Thyroid gland (tissue), 4 donors: ENCODE results near the gene RIMBP2. TPM values are rescaled to one million over a fixed set of nuclear protein-coding genes. Genes with fewer than 3 reads are reported as not detected.

Source experiments
- DNase-seq, 2 donors: peaks; one replicate each; pipeline ENCODE4 v3.0.0-alpha.2; 2019
- H3K27ac ChIP-seq, 3 donors: fragments of 200-600 bp; sonication (generic); 1 replicate in 2 of 3; 2 replicates in 1 of 3; pipeline ENCODE4 v1.5.1; 2016 to 2019; ENCODE audit warnings: mild to moderate bottlenecking in 1 of 3, moderate library complexity in 1 of 3
- H3K27me3 ChIP-seq: fragments of 200-600 bp; sonication (generic); one replicate; pipeline ENCODE4 v1.5.1; 2019
- H3K36me3 ChIP-seq, 2 donors: fragments of 200-600 bp; sonication (generic); one replicate each; pipeline ENCODE4 v1.5.1; 2016 to 2019
- H3K4me1 ChIP-seq, 2 donors: fragments of 200-600 bp; sonication (generic); one replicate each; pipeline ENCODE4 v1.5.1; 2017 to 2019
- H3K4me3 ChIP-seq, 3 donors: fragments of 200-600 bp; sonication (generic); replicated peaks in 1 of 3; 1 replicate in 2 of 3; 2 replicates in 1 of 3; pipeline ENCODE4 v1.5.1; 2016; ENCODE audit warnings: mild to moderate bottlenecking in 1 of 3
- H3K9me3 ChIP-seq: fragments of 200-600 bp; sonication (generic); one replicate; pipeline ENCODE4 v1.5.1; 2017
- POLR2A ChIP-seq, 2 donors: fragments of 450-650 bp; IDR thresholded peaks; one replicate each; pipeline ENCODE4 v1.6.1; 2017; ENCODE audit warnings: antibody characterized with exemption in 2 of 2, mild to moderate bottlenecking in 2 of 2, moderate library complexity in 1 of 2
- WGBS, 2 donors: methylation state at CpG; one replicate each; pipeline ENCODE4 v1.1.5; 2017; 5-methylcytosine and 5-hydroxymethylcytosine counted together
- intact Hi-C: fragments of 100-400 bp; cut with DNase I; formaldehyde crosslinking; loops from one replicate; pipeline ENCODE4 v1.15.1; 2023
- total RNA-seq, 4 donors: library from RNA; depleted of rRNA; stranded (reverse); fragments of >200 nt; gene quantifications; one replicate each; pipeline ENCODE4 v1.2.3, GENCODE V29; 2016
- TF ChIP-seq, protein P1 (sequence below), 6 experiments: fragments of 200-600 bp in 3 of 6; fragments of 450-650 bp in 3 of 6; sonication (generic) in 3 of 6; IDR thresholded peaks; one replicate each; pipeline ENCODE4 v1.5.1; 2016 to 2019; ENCODE audit warnings: antibody characterized with exemption in 6 of 6, mild to moderate bottlenecking in 2 of 6, inconsistent platforms in 1 of 6, moderate library complexity in 1 of 6

RIMBP2 gene
- total RNA-seq, 4 donors from 2014 or later: 0.11 to 2.2 (median 0.63) TPM

- 79 to 81% methylated on average over 23 of the region's 23 CpGs for WGBS, 2 donors
- no peak for TF ChIP-seq POLR2A (IDR thresholded peaks at IDR 0.05)
- TF ChIP-seq, protein P1, sequence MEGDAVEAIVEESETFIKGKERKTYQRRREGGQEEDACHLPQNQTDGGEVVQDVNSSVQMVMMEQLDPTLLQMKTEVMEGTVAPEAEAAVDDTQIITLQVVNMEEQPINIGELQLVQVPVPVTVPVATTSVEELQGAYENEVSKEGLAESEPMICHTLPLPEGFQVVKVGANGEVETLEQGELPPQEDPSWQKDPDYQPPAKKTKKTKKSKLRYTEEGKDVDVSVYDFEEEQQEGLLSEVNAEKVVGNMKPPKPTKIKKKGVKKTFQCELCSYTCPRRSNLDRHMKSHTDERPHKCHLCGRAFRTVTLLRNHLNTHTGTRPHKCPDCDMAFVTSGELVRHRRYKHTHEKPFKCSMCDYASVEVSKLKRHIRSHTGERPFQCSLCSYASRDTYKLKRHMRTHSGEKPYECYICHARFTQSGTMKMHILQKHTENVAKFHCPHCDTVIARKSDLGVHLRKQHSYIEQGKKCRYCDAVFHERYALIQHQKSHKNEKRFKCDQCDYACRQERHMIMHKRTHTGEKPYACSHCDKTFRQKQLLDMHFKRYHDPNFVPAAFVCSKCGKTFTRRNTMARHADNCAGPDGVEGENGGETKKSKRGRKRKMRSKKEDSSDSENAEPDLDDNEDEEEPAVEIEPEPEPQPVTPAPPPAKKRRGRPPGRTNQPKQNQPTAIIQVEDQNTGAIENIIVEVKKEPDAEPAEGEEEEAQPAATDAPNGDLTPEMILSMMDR (IDR thresholded peaks at IDR 0.05): no peak
- Histone ChIP-seq H3K27ac (no peak overlapping the region), H3K9me3 (no peaks in the 10 kb centered on the region), H3K36me3 (no peaks in the 10 kb centered on the region), H3K4me1 (no peaks in the 10 kb centered on the region), H3K4me3 (no peak overlapping the region), H3K27me3 (no peaks in the 10 kb centered on the region)
- DNase-seq: no peak
- intact Hi-C loops: no loop called here
These were observed 38.0 kb downstream of the RIMBP2 start for GRCh38 chr12:130677957-130678558.

DNA sequence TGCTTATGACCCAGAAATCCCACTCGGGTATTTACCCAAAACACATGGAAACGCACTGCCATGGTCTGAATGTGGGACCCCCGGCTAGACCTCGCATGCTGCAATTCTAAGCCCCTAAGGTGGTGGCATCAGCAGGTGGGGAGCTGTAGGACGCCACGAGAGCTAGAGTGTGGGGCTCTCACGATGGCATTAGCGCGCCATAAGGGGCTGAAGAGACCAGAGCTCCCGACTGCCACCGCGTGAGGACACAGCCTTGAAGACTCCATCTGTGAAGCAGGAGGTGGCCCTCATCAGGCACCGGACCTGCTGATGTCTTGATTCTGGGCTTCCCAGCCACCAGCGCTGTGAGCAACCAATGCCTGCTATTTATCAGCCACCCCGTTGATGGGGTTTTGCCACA lies 40.3 kb downstream of the RIMBP2 start:
- Histone ChIP-seq H3K36me3 (no peaks in the 10 kb centered on the region), H3K9me3 (no peaks in the 10 kb centered on the region), H3K4me3 (no peak overlapping the region), H3K27ac (no peak overlapping the region), H3K4me1 (no peaks in the 10 kb centered on the region), H3K27me3 (no peaks in the 10 kb centered on the region)
- intact Hi-C loops: no loop called here
- no peak for DNase-seq
- TF ChIP-seq POLR2A (IDR thresholded peaks at IDR 0.05): no peak
- TF ChIP-seq, protein P1 (IDR thresholded peaks at IDR 0.05): no peak
- 96 to 99% methylated on average over 15 of the region's 15 CpGs for WGBS, 2 donors

- Histone ChIP-seq H3K36me3 (no peaks in the 10 kb centered on the region), H3K27ac (no peak overlapping the region), H3K9me3 (no peaks in the 10 kb centered on the region), H3K4me1 (no peaks in the 10 kb centered on the region), H3K4me3 (no peak overlapping the region), H3K27me3 (no peaks in the 10 kb centered on the region)
- no peak for TF ChIP-seq POLR2A (IDR thresholded peaks at IDR 0.05)
- TF ChIP-seq, protein P1 (IDR thresholded peaks at IDR 0.05): no peak
- WGBS, 2 donors: 90 to 97% methylated on average over 16 of the region's 16 CpGs
- intact Hi-C loops: no loop called here
- DNase-seq: no peak
These were observed 41.0 kb downstream of the RIMBP2 start for GRCh38 chr12:130675121-130675520.

- no peak for DNase-seq
- H3K27ac ChIP-seq: no peak overlapping the region
- WGBS, 2 donors: 90 to 92% methylated on average over 24 of the region's 24 CpGs
- H3K27me3 ChIP-seq: no peaks in the 10 kb centered on the region
- no peak overlapping the region for H3K4me3 ChIP-seq
- no peaks in the 10 kb centered on the region for H3K4me1 ChIP-seq
- TF ChIP-seq, protein P1 (IDR thresholded peaks at IDR 0.05): no peak
- no peak for TF ChIP-seq POLR2A (IDR thresholded peaks at IDR 0.05)
- no peaks in the 10 kb centered on the region for H3K9me3 ChIP-seq
- intact Hi-C loops: no loop called here
- H3K36me3 ChIP-seq: no peaks in the 10 kb centered on the region
These were observed 41.4 kb downstream of the RIMBP2 start for GRCh38 chr12:130674676-130675075.

DNA sequence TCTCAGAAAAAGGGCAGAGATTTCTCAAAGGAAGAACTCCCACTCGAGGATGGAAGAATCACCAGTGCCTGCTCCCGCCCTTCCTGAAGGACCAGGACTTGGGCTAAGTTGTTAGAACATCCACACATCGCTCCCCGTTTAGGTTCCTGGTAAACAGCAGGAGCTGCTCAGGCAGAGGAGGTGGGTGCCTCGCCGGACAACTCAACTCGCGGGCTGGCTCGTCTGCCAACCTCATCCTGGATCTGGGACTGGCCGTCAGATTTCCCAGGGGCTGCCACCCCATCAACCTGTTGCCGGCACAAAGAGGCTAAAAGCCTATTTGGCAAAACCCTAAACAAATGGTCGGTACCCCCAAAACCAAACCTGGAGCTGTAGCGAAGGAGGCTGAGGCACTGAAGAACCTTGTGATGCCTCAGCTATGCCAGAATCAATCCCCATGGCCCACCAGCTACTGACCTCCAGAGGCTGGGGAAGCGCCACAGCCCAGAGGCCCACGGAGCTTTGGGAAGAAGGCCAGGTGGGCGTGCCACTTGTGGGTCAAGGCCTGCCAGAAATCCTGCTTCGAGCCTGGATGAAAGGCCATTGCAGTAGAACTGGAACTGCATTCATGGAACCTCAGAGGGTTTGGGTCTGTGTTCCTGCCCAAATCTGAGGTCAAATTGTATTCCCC lies 42.9 kb downstream of the RIMBP2 start:
- Histone ChIP-seq H3K4me3 (no peak overlapping the region), H3K4me1 (no peaks in the 10 kb centered on the region), H3K9me3 (no peaks in the 10 kb centered on the region), H3K27me3 (no peaks in the 10 kb centered on the region), H3K36me3 (no peaks in the 10 kb centered on the region), H3K27ac (no peak overlapping the region)
- no peak for DNase-seq
- 74 to 79% methylated on average over 16 to 17 of the region's 17 CpGs for WGBS, 2 donors
- TF ChIP-seq, protein P1 (IDR thresholded peaks at IDR 0.05): no peak
- TF ChIP-seq POLR2A (IDR thresholded peaks at IDR 0.05): no peak
- intact Hi-C loops: no loop called here
